ENCODE measurements around the gene CCDC102A.

The CCDC102A gene

DNA sequence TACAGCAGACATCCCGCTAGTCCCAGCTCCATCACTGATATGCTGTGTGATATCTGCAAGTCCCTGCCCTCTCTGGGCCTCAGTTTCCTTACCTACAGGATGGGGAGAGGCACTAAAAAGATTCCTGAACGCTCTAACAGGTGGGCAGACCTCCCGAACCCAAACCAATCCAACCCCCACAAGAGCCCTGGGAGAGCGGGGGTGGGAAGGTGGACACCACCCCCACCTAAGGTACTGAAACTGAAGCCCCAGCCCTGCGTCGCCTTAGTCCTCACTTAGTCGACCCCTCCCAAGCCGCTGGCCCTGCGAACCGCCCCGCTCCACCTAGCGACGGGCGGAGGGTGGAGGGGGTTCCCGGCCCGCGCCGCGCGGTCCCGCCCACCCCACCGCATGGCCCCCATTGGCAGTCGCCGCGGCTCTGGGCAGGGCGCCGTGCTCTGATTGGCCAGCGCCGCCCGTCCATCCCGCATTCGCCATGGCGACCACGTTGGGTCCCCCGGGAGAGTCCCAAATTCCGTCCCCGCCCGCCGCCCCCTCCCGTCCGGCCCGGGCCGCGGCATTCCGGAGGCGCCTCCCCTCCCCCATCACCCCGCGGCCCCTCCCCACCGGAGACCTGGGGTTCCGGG, 578 bp downstream of the CCDC102A start:
- DNase-seq, result peak; percentile 97

- DNase-seq, result no peak
These were observed 1.3 kb downstream of the CCDC102A start for GRCh38 chr16:57534881-57535658.

DNA sequence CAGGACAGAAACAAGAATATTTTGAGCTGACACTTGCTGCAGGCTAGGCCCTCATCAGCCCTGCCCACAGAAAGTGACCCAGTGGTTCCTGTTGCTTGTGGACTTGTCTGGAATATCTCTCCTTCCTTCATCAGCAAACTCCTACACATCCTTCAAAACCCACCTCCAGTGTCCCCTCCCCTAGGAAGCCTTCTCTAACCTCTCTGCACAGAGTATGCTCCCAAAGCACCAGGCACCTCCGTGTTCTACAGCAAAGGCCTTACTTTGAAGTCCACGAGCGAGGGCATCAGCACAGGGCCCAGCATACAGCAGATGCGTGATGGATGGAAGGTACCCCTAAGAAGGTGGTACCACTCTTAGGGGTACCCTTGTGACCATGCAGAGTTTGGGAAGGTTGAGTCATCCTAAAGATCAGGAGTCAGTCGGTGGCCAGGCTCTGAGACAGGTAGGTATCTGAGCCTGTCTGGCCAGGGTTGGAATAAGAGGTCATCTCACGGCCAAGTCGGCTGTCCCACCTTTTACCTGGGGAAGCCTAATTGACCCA, 2.0 kb downstream of the CCDC102A start:
- DNase-seq, result no peak

DNA sequence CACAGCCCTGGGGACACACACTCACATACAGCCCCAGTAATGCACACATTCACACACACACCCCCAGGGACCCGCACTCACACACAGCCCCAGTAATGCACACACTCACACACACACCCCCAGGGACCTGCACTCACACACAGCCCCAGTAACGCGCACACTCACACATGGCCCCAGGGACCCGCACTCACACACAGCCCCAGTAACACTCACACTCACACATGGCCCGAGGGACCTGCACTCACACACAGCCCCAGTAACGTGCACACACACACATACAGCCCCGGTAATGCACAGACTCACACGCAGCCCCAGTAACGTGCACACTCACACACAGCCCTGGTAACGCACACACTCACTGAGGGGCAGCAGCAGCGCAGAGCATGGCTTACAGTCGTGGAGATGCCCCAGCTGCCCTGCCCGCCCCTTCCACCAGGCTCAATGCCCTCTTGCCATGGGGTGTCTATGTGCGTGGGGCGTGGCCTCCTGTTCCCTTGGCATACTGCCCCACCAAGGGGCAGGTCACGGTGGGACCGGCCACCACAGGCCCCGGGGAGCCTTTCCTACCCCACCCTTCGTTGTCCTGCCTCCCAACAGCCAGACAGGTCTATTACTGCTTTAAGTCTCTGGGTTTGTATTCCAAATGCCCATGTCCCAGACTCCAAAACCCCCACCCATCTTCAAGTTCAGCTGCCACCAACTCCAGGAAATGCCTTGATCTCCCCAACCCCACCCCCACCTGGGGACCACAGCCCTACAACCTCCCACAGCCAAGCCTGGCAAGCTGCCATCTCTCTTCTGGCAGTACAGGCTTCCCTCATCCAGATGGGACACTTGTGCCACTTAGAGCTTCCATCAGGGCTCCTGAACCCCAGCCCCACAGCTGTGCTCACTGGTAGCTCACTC, 2.7 kb downstream of the CCDC102A start:
- DNase-seq, result no peak

GRCh38 chr16:57532266-57532625, 4.1 kb downstream of the CCDC102A start:
- no peak for DNase-seq

DNA sequence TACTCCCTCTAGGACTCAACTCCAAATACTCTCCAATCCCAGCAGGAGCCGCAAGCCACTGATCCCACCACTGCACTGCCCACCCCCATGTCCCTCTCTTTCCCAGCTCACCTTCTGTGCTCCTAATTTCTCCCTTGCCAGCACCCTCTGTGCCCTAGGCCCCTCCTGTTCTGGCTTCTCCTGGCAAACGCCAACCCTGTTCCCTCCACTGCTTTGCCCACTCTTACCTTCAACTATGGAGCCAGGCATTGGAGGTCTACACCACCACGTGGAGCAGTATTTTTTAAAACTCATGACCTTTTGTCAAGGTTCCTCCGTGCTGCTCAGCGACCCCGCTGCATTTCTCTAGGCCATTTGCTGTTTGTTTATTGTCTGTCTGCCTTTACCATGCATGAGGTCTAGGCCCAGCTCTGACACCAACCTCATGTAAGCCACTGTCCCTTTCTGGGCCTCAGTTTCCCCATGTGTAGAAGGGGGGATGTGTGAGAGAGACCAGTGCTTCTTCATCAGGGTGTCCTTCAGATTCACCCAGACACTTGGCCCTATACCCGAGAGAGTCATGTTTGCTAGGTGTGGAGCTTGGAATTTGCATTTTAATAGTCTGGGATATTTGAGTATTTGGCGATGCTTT, 4.6 kb downstream of the CCDC102A start:
- DNase-seq, result no peak

- DNase-seq, result no peak
These were observed 5.2 kb downstream of the CCDC102A start for GRCh38 chr16:57531253-57531575.

GRCh38 chr16:57530522-57531252, 5.7 kb downstream of the CCDC102A start:
- DNase-seq, result no peak

GRCh38 chr16:57530104-57530521, 6.3 kb downstream of the CCDC102A start:
- peak; percentile 84 for DNase-seq

DNA sequence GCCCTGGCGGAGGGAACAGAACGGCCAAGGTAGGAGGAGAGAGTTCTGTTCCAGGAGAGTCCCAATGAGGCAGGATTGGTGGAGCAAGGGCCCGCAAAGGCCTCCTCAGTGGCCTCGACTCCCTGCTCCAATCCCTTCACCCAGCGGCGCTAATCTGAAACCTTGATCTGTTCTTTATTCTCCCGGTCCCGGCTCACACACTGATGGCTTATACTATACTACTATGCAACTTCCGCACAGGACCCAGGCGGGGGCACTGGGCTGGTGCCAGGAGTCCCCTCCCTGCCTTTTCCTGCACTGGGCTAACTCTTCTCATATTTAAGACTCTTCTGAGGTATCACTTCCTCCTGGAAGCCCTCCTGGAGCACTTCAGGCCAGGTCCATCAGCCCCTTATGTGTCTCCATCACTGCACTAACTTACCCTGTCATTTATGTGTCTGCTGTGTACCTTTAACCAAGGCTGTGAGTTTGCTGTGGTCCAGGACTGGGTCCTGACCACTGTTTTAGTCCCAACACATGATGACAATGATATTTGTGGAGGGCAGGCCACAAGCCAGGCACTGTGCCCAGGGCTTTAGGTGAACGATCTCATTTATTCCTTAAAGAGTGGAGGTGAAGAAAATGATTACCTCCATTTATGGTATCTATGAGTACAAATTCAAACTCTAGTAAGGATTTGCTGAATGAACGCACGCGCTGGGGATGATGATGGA, 6.8 kb downstream of the CCDC102A start:
- DNase-seq, result no peak

DNA sequence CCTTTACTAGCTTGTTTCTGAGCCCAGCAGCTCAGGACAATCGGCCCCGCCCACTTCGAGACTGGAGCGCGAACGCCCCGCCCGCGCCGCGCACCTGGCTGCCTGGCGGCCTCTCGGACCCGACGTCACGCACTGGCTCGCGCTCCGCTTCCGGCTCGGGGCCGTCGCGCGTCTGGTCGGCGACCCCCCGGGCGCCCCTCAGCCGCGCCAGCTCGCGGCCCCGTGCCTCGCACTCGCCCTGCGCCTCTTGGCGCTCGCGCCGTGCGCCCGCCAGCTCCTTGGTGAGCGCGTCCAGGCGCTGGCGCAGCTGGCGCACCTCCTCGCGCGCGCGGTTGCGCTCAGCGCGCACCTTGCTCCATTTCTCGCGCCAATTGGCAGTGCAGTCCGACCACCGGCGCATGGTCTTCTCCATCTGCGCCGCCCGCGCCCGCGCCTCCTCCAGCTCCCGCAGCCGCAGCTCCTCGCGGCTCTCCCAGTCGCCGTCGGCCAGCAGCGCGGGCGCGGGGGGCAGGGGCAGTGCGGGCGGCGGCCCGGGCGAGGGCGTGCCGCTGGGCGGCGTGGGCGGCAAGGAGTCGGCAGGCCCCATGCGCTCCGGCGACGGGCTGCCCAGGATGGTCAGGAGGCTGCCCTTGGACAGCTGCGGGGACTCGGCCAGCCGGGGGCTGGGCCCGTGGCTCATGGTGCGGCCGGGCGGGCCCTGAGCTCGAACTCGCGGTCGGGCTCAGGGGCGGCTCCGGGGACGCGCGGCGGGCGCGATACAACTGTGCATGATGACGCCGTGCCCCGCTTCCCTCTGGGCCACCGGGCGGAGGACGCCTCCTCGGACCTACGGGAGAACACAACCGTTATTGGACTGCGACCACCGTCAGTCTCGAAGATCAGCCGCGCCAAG, 7.6 kb downstream of the CCDC102A start:
- DNase-seq, result no peak

DNA sequence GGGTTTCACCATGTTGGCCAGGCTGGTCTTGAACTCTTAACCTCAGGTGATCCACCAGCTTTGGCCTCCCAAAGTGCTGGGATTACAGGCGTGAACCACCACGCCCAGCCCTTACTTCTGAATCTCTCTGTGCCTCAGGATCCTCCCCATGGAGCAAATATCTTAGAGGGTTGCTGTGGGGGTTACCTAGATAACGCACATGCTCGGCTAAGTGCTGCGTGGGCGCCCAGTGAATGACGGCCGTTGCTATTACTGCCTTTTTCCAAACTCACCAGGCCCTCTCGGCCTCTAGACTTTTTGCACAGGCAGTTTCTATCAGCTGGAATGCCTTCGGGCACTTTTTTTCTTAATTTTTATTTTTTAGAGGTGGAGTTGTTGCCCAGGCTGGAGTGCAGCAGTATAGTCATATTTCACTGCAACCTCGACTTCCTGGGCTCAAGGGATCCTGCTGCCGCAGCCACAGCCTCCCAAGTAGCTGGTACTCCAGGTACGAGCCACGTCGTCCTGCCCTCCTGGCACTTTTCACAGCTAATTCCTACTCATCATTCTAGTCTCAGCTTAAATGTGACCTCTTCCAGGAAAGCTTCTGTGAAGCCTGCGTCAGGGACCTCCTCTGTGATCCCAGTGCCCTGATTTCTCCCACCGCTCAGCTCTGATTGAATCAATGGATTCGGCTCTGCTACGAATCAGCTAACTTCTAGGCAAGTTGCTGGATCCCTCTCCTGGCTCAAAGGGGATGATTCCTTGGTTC, 8.6 kb downstream of the CCDC102A start:
- no peak for DNase-seq

DNA sequence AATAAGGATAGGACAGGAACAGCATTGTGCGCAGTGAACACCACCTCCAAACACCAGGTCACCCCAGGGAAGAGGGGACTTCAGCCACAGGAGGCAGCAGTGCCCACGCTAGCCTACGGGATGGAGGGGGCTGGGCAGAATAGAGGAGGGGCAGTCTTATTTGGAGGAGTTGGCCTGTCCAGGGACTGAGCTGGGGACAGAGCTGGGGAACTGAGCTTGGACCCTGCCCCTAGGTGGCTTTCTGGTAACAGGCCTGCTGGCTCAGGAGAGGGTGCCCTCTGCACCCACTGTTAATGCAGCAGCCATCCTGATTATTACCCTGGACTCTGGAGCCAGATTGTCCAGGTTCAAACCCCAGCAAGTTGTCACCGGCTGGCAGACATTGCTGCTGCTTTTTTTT, 9.3 kb downstream of the CCDC102A start:
- no peak for DNase-seq

- no peak for DNase-seq
These were observed 9.9 kb downstream of the CCDC102A start for GRCh38 chr16:57526498-57526897.

DNA sequence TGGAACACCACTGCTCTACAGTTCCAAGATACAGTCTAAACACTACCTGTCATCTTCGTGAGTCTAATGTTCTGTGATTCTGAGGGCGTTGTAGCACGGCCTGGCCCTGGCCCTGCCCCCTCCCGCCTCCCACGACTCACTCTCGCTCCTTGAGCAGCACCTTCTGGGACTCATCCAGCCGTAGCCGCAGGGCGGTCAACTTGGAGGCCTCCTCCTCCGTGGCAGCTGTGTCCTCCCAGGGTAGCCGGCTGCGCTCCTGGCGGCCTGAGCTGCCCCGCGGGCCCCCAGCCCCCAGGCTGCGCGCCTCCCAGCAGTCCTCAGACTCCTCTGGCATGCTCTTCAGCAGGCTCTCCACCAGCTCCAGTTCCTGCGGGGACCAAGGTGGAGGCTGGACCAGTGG, 10.6 kb downstream of the CCDC102A start:
- no peak for DNase-seq

- DNase-seq, result no peak
These were observed 13.4 kb downstream of the CCDC102A start for GRCh38 chr16:57522960-57523359.

DNA sequence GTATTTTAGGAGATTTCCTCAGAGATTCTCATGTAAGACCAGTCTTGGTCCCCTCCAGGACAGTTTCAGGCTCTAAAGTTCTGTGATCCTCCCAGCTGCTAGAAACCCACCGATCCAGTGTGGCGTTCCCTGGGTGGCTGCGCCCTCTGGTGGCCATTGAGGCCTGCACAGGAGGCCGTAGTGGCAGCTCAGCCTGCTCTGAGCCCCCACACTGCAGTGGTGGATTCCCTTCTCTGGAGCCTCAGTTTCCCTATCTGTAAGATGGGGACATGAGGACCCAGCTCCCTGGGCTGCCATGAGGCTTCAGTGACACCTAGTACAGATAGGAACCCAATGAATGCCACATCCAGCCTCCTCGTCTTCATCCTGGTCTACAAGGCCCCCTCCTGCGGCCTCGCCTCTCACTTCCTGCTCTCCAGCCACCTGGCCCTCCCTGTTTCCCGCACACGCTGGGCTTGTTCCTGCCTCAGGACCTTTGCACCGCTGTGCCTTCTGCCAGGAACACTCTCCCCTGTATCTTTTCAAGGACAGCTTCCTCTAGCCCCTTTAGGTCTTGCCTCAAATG, 16.5 kb downstream of the CCDC102A start:
- peak; percentile 87 for DNase-seq

DNA sequence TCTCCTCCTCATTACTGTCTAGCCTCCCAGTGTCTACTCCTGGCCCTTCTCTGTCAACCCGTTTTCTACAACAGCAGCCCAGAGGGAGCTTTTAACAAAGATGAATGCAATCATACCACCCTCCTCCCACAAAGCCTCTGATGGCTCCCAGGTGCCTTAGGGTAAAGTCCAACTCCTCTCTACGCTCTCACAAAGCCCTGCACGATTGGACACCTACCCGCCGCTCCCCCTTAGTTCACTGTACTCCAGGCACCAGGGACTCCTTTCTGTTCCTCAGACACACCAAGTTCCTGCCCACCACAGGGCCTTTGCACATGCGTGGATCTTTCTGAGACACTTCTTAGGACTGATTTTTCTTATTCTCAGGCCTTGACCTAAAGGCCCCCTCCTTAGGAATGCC, 17.4 kb downstream of the CCDC102A start:
- no peak for DNase-seq

GRCh38 chr16:57518520-57518919, 17.9 kb downstream of the CCDC102A start:
- no peak for DNase-seq
